ENCODE measurements around the gene STPG1. TPM values are rescaled to one million over a fixed set of nuclear protein-coding genes. Genes with fewer than 3 reads are reported as not detected.

Gene STPG1
- total RNA-seq, 4 donors from 2014 or later = 2.2 to 7.6 (median 6.1) TPM

DNA sequence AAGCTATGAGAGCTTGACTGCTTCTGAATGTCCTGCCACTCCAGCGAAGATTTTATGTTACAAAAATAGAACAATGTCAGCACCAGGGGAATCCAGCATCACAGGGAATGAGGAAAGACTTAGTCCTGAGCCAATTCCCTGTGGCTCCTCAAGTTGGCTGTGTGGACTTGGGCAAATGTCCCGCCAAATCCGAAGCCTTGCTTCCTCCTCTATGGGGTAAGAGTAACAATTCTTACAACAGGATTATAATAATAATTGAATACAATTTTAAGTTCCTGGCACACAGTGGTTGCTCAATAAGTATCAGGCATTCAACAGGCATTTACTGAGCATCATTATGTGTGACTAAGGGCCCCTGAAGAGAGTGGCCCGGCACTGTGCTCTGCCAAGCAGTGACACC is 44.4 kb downstream of the STPG1 start:
- TF ChIP-seq, protein P1, sequence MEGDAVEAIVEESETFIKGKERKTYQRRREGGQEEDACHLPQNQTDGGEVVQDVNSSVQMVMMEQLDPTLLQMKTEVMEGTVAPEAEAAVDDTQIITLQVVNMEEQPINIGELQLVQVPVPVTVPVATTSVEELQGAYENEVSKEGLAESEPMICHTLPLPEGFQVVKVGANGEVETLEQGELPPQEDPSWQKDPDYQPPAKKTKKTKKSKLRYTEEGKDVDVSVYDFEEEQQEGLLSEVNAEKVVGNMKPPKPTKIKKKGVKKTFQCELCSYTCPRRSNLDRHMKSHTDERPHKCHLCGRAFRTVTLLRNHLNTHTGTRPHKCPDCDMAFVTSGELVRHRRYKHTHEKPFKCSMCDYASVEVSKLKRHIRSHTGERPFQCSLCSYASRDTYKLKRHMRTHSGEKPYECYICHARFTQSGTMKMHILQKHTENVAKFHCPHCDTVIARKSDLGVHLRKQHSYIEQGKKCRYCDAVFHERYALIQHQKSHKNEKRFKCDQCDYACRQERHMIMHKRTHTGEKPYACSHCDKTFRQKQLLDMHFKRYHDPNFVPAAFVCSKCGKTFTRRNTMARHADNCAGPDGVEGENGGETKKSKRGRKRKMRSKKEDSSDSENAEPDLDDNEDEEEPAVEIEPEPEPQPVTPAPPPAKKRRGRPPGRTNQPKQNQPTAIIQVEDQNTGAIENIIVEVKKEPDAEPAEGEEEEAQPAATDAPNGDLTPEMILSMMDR (IDR thresholded peaks at IDR 0.05) = no peak
- TF ChIP-seq EP300 (IDR thresholded peaks at IDR 0.05) (no peak), POLR2A (IDR thresholded peaks at IDR 0.05) (no peak), POLR2AphosphoS5 (IDR thresholded peaks at IDR 0.05) (no peak)
- peak; percentile 75 for ATAC-seq
- Histone ChIP-seq H3K36me3 (peaks cover 0 to 53% of the 10 kb centered on the region in 2 donors), H3K4me3 (no peak overlapping the region), H3K27ac (no peak overlapping the region), H3K4me1 (peaks cover 0 to 9% (median 0%) of the 10 kb centered on the region in 3 donors), H3K27me3 (no peaks in the 10 kb centered on the region), H3K9me3 (no peaks in the 10 kb centered on the region)
- WGBS, 2 donors (ENCODE audit: low coverage in 1 of 2) = 72 to 83% methylated on average over 2 to 4 of the region's 4 CpGs

DNA sequence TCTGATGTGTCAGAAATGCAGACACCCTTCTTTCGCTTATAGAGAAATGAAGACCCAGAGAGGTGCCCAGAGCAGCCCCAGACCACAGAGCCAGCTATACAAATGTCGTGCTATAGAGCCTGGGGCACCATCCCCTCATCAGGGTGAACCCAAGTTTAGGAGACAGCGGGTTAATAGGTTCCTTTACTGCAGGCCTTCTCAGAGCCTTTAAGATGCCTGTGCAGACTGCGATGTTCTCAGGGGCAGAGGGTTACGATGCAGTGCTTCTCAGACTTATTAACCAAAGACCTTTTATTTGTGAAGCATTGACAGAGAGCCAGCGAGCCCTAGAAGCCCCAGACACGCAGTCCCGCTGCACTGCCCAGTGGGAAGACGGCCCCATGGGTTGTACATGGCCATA is 46.9 kb downstream of the STPG1 start:
- H3K4me1 ChIP-seq = peaks cover 0 to 10% (median 0%) of the 10 kb centered on the region in 3 donors
- peaks cover 0 to 32% of the 10 kb centered on the region in 2 donors for H3K36me3 ChIP-seq
- H3K4me3 ChIP-seq = no peak overlapping the region
- no peak overlapping the region for H3K27ac ChIP-seq
- TF ChIP-seq EP300 (IDR thresholded peaks at IDR 0.05) (no peak), POLR2A (IDR thresholded peaks at IDR 0.05) (no peak), POLR2AphosphoS5 (IDR thresholded peaks at IDR 0.05) (no peak)
- TF ChIP-seq, protein P1 (IDR thresholded peaks at IDR 0.05) = no peak
- WGBS, 2 donors (ENCODE audit: low coverage in 1 of 2) = 96 to 100% methylated on average over 2 to 4 of the region's 9 CpGs
- ATAC-seq = no peak
- no peaks in the 10 kb centered on the region for H3K9me3 ChIP-seq
- H3K27me3 ChIP-seq = no peaks in the 10 kb centered on the region

DNA sequence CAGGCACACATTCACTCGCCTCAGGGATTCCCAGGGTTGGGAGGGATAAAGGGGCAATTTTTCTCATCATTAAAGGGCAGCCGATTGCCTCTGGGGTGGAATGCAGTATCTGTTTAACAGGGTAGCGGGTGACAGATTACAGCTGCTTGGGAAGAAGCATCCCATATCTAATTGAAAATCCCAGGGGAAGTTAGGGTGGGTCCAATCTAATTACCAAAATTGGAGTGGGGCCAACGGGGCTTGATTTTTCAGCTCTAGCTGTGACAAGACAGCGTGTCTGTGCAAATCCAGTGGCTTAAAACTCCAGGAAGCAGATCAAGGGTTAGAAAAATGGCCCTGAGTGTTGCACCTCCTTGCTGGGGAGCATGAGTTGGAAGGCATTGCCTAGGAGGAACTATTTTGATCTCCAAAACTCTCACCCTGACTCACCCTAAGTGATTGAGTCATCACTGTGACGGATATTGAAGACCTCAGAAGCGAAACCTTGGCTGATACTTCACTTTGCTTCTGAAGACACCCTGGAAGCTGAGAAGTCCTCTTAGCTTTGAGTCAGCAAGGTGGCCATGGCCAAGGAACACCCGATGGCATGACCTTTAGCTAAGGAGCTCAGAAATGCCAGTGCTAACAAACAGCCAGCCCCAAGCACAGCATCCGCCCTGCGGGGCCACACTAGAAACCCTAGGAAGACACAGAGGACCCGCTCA is 48.5 kb downstream of the STPG1 start:
- H3K36me3 ChIP-seq = peaks cover 0 to 38% of the 10 kb centered on the region in 2 donors
- H3K27me3 ChIP-seq = no peaks in the 10 kb centered on the region
- peak overlapping the region in 3 of 4 donors; percentile 39 to 59 (median 43) for H3K27ac ChIP-seq
- no peak overlapping the region for H3K4me3 ChIP-seq
- peaks cover 0 to 10% (median 0%) of the 10 kb centered on the region in 3 donors for H3K4me1 ChIP-seq
- H3K9me3 ChIP-seq = no peaks in the 10 kb centered on the region
- peak; percentile 80 for ATAC-seq
- 56 to 93% methylated on average over 3 to 8 of the region's 11 CpGs for WGBS, 2 donors (ENCODE audit: low coverage in 1 of 2)
- TF ChIP-seq, protein P1 (IDR thresholded peaks at IDR 0.05) = no peak
- TF ChIP-seq POLR2AphosphoS5 (IDR thresholded peaks at IDR 0.05) = peak; percentile 59

DNA sequence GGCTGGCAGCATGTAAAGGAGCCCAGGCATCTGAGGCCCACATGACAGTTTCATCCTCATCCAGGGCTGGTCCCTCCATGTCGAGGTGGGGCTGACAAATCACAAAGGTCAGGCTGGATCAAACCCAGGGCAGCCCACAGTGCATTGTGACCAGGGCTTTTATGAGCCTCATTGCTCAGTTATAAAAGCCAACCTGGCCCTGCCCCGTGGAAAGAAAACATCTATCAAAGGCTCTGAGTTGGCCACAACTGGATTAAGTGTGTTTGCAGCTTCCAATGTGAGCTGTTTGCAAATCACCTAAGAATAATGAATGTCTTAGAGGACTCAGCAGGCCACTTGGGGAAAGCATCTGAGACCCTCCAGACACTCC is 49.0 kb downstream of the STPG1 start:
- Histone ChIP-seq H3K4me1 (peaks cover 0 to 10% (median 0%) of the 10 kb centered on the region in 3 donors), H3K27ac (peak overlapping the region in 3 of 4 donors; percentile 39 to 56 (median 43)), H3K4me3 (no peak overlapping the region), H3K36me3 (peaks cover 0 to 41% of the 10 kb centered on the region in 2 donors), H3K9me3 (no peaks in the 10 kb centered on the region), H3K27me3 (no peaks in the 10 kb centered on the region)
- no peak for TF ChIP-seq POLR2AphosphoS5 (IDR thresholded peaks at IDR 0.05)
- 20% methylated on average over 1 of the region's 2 CpGs; no CpG with 5 or more reads in 1 of the 2 donors for WGBS, 2 donors (ENCODE audit: low coverage in 1 of 2)
- no peak for ATAC-seq

DNA sequence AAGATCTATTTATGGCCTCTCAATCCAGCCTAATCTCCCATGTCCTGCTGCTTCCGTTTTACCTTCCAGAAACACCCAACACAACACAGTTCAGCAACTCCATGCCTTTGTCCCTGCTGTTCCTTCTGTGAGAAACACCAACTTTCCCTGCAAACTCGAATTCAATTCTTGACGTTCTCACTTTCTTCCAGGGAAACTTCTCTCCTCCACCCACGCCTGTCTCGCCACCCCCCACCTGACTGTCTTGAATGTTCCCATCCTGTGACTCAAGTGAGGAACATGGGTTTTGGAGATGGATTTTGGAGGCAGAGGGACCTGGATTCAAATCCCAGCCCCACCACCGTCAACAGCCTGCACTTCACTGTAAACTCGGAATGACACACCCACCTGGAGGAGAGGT is 49.6 kb downstream of the STPG1 start:
- Histone ChIP-seq H3K27ac (peak overlapping the region in 3 of 4 donors; percentile 17 to 56 (median 39)), H3K36me3 (peaks cover 0 to 41% of the 10 kb centered on the region in 2 donors), H3K4me3 (no peak overlapping the region), H3K27me3 (no peaks in the 10 kb centered on the region), H3K4me1 (peaks cover 0 to 10% (median 0%) of the 10 kb centered on the region in 3 donors), H3K9me3 (no peaks in the 10 kb centered on the region)
- no peak for ATAC-seq
- TF ChIP-seq EP300 (IDR thresholded peaks at IDR 0.05) (no peak), POLR2AphosphoS5 (IDR thresholded peaks at IDR 0.05) (no peak), POLR2A (IDR thresholded peaks at IDR 0.05) (no peak)
- TF ChIP-seq, protein P1 (IDR thresholded peaks at IDR 0.05) = no peak
- 77 to 81% methylated on average over 4 to 7 of the region's 7 CpGs for WGBS, 2 donors (ENCODE audit: low coverage in 1 of 2)
